ENCODE results near the gene TMEM158.

TMEM158 gene

GRCh38 chr3:45216021-45216609, 10.0 kb downstream of the TMEM158 start:
- no peaks in the 10 kb centered on the region for H3K4me1 ChIP-seq (ENCODE audit: control insufficient read depth, insufficient read depth, low read length)

GRCh38 chr3:45215466-45215865, 10.6 kb downstream of the TMEM158 start:
- no peak for DNase-seq (ENCODE audit: low read depth, low spot score)

More at GRCh38 chr3:45216021-45216609, 10.0 kb downstream of the TMEM158 start:
- Histone ChIP-seq H3K27ac (ENCODE audit: low read length) (no peak overlapping the region), H3K9me3 (ENCODE audit: control insufficient read depth, insufficient read depth, low read length) (no peaks in the 10 kb centered on the region), H3K4me3 (ENCODE audit: low read length) (no peak overlapping the region), H3K27me3 (ENCODE audit: control insufficient read depth, insufficient read depth, low read length) (no peaks in the 10 kb centered on the region), H3K36me3 (ENCODE audit: control insufficient read depth, insufficient read depth, low read length) (no peaks in the 10 kb centered on the region)
- DNase-seq (ENCODE audit: low read depth, low spot score), result no peak
- no CpG with 5 or more reads among the region's 10 CpGs for WGBS (ENCODE audit: insufficient coverage, insufficient read length)

DNA sequence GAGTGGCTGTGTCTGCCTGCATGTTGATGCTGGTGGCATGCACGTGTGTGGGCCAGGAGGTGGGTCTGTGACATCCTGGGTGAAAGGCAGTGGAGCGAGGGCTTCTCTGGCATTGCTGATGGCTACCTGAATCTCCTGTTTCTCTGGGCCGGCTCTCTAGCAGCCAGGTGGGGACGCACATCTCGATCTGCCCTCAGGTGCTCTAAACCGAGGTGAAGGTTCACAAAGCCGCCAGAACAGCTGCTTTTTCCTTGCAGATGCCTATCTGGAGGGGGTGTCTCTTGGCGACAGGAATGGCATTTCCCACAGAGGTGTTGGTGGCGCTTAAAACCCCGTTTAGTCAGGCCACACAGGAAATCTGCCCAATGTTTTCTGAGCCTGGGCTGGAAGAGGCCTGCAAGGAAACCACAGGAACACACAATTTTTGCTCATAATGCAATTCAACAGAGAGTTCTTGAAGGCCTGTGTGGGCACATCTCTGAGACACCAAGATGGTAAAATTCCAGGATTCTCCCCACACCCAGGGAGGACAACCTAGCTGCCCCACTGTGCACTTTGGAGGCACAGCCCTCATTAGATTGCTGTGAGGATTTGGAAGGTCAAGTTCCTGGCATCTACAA, 11.9 kb downstream of the TMEM158 start:
- no peak overlapping the region for H3K27ac ChIP-seq (ENCODE audit: low read length)

More at GRCh38 chr3:45215466-45215865, 10.6 kb downstream of the TMEM158 start:
- no peak overlapping the region for H3K27ac ChIP-seq (ENCODE audit: low read length)
- no peaks in the 10 kb centered on the region for H3K36me3 ChIP-seq (ENCODE audit: control insufficient read depth, insufficient read depth, low read length)
- WGBS (ENCODE audit: insufficient coverage, insufficient read length), result no CpG with 5 or more reads among the region's 4 CpGs
- no peaks in the 10 kb centered on the region for H3K9me3 ChIP-seq (ENCODE audit: control insufficient read depth, insufficient read depth, low read length)
- no peaks in the 10 kb centered on the region for H3K27me3 ChIP-seq (ENCODE audit: control insufficient read depth, insufficient read depth, low read length)
- H3K4me1 ChIP-seq (ENCODE audit: control insufficient read depth, insufficient read depth, low read length), result no peaks in the 10 kb centered on the region
- no peak overlapping the region for H3K4me3 ChIP-seq (ENCODE audit: low read length)

DNA sequence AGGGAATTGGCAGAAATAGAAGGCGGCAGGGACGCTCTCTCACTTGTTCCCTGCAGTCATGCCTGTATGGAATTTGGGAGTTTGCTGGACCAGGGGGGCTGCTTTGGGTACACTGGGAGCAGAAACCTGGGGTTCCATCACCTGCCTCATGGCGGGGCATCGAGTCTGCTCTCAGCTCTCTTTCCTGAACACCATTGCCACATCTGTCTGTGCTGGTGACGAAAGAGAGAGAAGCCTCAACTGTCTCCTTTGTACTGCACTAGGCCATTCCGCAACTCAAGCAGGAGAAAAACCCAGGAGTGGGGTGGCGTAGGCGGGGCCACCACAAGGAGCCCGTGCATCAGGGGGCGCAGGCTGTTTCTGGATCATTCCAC, 14.0 kb downstream of the TMEM158 start:
- H3K27me3 ChIP-seq (ENCODE audit: control insufficient read depth, insufficient read depth, low read length), result no peaks in the 10 kb centered on the region
- no peak for DNase-seq (ENCODE audit: low read depth, low spot score)
- H3K36me3 ChIP-seq (ENCODE audit: control insufficient read depth, insufficient read depth, low read length), result no peaks in the 10 kb centered on the region
- H3K4me3 ChIP-seq (ENCODE audit: low read length), result no peak overlapping the region
- no peaks in the 10 kb centered on the region for H3K9me3 ChIP-seq (ENCODE audit: control insufficient read depth, insufficient read depth, low read length)
- 0 out of 2 replicates have a peak, but pooled peaks cover 1% of the 10 kb centered on the region for H3K4me1 ChIP-seq (ENCODE audit: control insufficient read depth, insufficient read depth, low read length)
- H3K27ac ChIP-seq (ENCODE audit: low read length), result no peak overlapping the region
- WGBS (ENCODE audit: insufficient coverage, insufficient read length), result no CpG with 5 or more reads among the region's 10 CpGs

More for the DNA sequence above, 11.9 kb downstream of the TMEM158 start:
- Histone ChIP-seq H3K27me3 (ENCODE audit: control insufficient read depth, insufficient read depth, low read length) (no peaks in the 10 kb centered on the region), H3K9me3 (ENCODE audit: control insufficient read depth, insufficient read depth, low read length) (no peaks in the 10 kb centered on the region), H3K4me3 (ENCODE audit: low read length) (no peak overlapping the region), H3K36me3 (ENCODE audit: control insufficient read depth, insufficient read depth, low read length) (no peaks in the 10 kb centered on the region), H3K4me1 (ENCODE audit: control insufficient read depth, insufficient read depth, low read length) (0 out of 2 replicates have a peak, but pooled peaks cover 1% of the 10 kb centered on the region)
- no peak for DNase-seq (ENCODE audit: low read depth, low spot score)
- no CpG with 5 or more reads among the region's 10 CpGs for WGBS (ENCODE audit: insufficient coverage, insufficient read length)

DNA sequence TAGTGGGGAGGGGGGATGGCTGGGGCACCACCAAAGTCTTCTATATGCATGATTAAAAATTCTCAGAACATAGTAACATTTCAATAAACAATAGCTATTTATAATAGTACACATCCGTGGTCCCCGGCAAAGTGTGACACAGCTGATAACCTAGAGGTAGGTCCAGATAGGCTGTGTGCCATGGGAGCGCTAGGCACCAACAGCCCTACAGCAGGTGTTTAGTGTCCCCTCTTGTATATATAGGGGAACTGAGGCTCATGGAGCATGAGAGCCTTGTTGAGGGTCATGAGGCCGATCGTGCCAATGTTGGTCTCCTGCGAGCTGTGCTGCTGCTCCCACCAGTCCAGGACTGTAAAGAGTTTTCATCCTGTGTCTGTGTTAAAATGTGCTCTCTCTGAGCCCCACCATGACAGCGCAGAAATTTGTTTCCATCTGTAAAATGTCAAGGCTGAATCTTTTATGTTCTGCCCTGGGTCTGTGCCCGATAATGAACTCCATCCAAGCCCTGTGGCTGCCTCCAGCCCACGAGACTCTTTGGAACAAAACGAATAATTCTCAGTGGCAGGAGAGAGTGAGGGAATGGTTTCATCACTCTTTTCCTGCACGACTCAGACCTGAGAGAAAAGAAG, 14.5 kb downstream of the TMEM158 start:
- DNase-seq (ENCODE audit: low read depth, low spot score), result no peak
- Histone ChIP-seq H3K27me3 (ENCODE audit: control insufficient read depth, insufficient read depth, low read length) (no peaks in the 10 kb centered on the region), H3K27ac (ENCODE audit: low read length) (no peak overlapping the region), H3K4me3 (ENCODE audit: low read length) (no peak overlapping the region), H3K4me1 (ENCODE audit: control insufficient read depth, insufficient read depth, low read length) (0 out of 2 replicates have a peak, but pooled peaks cover 1% of the 10 kb centered on the region), H3K36me3 (ENCODE audit: control insufficient read depth, insufficient read depth, low read length) (no peaks in the 10 kb centered on the region), H3K9me3 (ENCODE audit: control insufficient read depth, insufficient read depth, low read length) (no peaks in the 10 kb centered on the region)
- WGBS (ENCODE audit: insufficient coverage, insufficient read length), result no CpG with 5 or more reads among the region's 11 CpGs

DNA sequence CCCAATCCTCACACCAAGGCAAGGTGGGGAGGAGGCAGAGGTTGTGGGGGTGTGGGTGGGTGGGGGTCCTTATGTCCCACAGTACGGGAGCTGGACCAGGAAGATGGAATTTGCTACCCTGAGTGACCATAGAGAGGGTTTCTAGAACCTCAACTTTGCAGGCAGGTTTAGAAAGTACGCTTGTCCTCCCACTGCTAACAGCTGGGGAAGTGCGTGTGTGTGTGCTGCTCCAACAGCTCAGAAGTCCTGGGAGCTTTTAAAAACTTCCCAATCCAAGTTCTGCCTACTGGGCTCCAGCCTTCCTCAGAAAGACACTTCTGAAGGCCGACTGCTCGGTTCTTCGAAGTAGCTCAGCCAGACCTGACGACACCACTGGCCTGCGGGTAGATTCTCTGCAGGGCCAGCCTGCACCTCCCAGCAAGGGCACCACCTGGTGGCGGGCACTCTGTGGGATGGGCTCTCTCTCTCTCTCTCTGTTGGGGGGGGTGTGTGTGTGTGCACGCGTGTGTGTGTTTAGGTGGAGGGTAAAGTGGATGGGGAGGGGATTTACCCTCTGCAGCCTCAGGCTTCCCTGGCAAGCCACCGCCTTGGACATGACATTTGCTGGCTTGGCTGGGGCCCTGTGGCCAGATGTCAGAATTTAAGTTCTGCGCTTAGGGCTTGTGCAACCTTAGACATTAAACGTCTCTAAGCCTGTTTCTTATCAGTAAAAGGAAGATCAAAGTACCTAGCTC, 15.6 kb downstream of the TMEM158 start:
- Histone ChIP-seq H3K9me3 (ENCODE audit: control insufficient read depth, insufficient read depth, low read length) (no peaks in the 10 kb centered on the region), H3K27me3 (ENCODE audit: control insufficient read depth, insufficient read depth, low read length) (no peaks in the 10 kb centered on the region), H3K4me3 (ENCODE audit: low read length) (no peak overlapping the region), H3K27ac (ENCODE audit: low read length) (no peak overlapping the region), H3K36me3 (ENCODE audit: control insufficient read depth, insufficient read depth, low read length) (no peaks in the 10 kb centered on the region), H3K4me1 (ENCODE audit: control insufficient read depth, insufficient read depth, low read length) (0 out of 2 replicates have a peak, but pooled peaks cover 1% of the 10 kb centered on the region)
- WGBS (ENCODE audit: insufficient coverage, insufficient read length), result no CpG with 5 or more reads among the region's 14 CpGs
- no peak for DNase-seq (ENCODE audit: low read depth, low spot score)

- 0 out of 2 replicates have a peak, but pooled peaks cover 1% of the 10 kb centered on the region for H3K4me1 ChIP-seq (ENCODE audit: control insufficient read depth, insufficient read depth, low read length)
- no peak overlapping the region for H3K4me3 ChIP-seq (ENCODE audit: low read length)
- DNase-seq (ENCODE audit: low read depth, low spot score), result no peak
- no peak overlapping the region for H3K27ac ChIP-seq (ENCODE audit: low read length)
- no CpG with 5 or more reads among the region's 3 CpGs for WGBS (ENCODE audit: insufficient coverage, insufficient read length)
- H3K27me3 ChIP-seq (ENCODE audit: control insufficient read depth, insufficient read depth, low read length), result no peaks in the 10 kb centered on the region
- no peaks in the 10 kb centered on the region for H3K36me3 ChIP-seq (ENCODE audit: control insufficient read depth, insufficient read depth, low read length)
- H3K9me3 ChIP-seq (ENCODE audit: control insufficient read depth, insufficient read depth, low read length), result no peaks in the 10 kb centered on the region
Measured at GRCh38 chr3:45209526-45209925, 16.6 kb downstream of the TMEM158 start.

GRCh38 chr3:45208586-45208985, 17.5 kb downstream of the TMEM158 start:
- Histone ChIP-seq H3K4me3 (ENCODE audit: low read length) (no peak overlapping the region), H3K9me3 (ENCODE audit: control insufficient read depth, insufficient read depth, low read length) (no peaks in the 10 kb centered on the region), H3K36me3 (ENCODE audit: control insufficient read depth, insufficient read depth, low read length) (no peaks in the 10 kb centered on the region), H3K4me1 (ENCODE audit: control insufficient read depth, insufficient read depth, low read length) (0 out of 2 replicates have a peak, but pooled peaks cover 1% of the 10 kb centered on the region), H3K27me3 (ENCODE audit: control insufficient read depth, insufficient read depth, low read length) (no peaks in the 10 kb centered on the region), H3K27ac (ENCODE audit: low read length) (no peak overlapping the region)
- no CpG with 5 or more reads among the region's 2 CpGs for WGBS (ENCODE audit: insufficient coverage, insufficient read length)
- DNase-seq (ENCODE audit: low read depth, low spot score), result no peak

DNA sequence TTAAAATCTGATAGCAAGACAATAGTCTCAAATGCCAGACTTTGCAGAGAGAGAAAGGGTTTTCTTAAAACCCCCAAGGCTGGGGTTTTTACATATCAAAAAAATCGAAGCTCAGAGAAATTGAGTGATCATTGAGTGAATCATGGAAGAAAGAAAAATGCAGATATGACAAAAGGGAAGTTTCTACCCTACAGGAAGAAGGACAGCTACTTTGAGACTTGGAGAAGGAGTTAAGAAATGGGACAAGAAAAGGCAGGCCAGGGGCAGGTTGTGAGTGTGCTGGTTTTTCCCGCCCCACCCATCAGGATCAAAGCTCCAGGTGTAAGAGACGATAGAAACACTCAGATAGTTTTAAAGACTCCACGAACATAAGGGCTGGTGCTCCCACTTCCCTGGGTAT, 18.6 kb downstream of the TMEM158 start:
- WGBS (ENCODE audit: insufficient coverage, insufficient read length), result no CpG with 5 or more reads among the region's 4 CpGs

GRCh38 chr3:45205126-45205525, 21.0 kb downstream of the TMEM158 start:
- no peak overlapping the region for H3K27ac ChIP-seq (ENCODE audit: low read length)

More for the DNA sequence above, 18.6 kb downstream of the TMEM158 start:
- H3K9me3 ChIP-seq (ENCODE audit: control insufficient read depth, insufficient read depth, low read length), result no peaks in the 10 kb centered on the region
- 0 out of 2 replicates have a peak, but pooled peaks cover 1% of the 10 kb centered on the region for H3K4me1 ChIP-seq (ENCODE audit: control insufficient read depth, insufficient read depth, low read length)
- no peak overlapping the region for H3K4me3 ChIP-seq (ENCODE audit: low read length)
- H3K36me3 ChIP-seq (ENCODE audit: control insufficient read depth, insufficient read depth, low read length), result no peaks in the 10 kb centered on the region
- H3K27ac ChIP-seq (ENCODE audit: low read length), result no peak overlapping the region
- no peak for DNase-seq (ENCODE audit: low read depth, low spot score)
- H3K27me3 ChIP-seq (ENCODE audit: control insufficient read depth, insufficient read depth, low read length), result no peaks in the 10 kb centered on the region

More at GRCh38 chr3:45205126-45205525, 21.0 kb downstream of the TMEM158 start:
- H3K4me1 ChIP-seq (ENCODE audit: control insufficient read depth, insufficient read depth, low read length), result no peaks in the 10 kb centered on the region
- no peaks in the 10 kb centered on the region for H3K9me3 ChIP-seq (ENCODE audit: control insufficient read depth, insufficient read depth, low read length)
- DNase-seq (ENCODE audit: low read depth, low spot score), result no peak
- H3K36me3 ChIP-seq (ENCODE audit: control insufficient read depth, insufficient read depth, low read length), result no peaks in the 10 kb centered on the region
- H3K4me3 ChIP-seq (ENCODE audit: low read length), result no peak overlapping the region
- H3K27me3 ChIP-seq (ENCODE audit: control insufficient read depth, insufficient read depth, low read length), result no peaks in the 10 kb centered on the region

Data from iPS DF 6.9 (cell line).